Epithelial cell of proximal tubule (primary cell): ENCODE results near the gene GDPD5. TPM values are rescaled to one million over a fixed set of nuclear protein-coding genes. Genes with fewer than 3 reads are reported as not detected.

Source experiments
- DNase-seq: peaks from one replicate; pipeline ENCODE4 v3.0.0-alpha.2; 2011; ENCODE audit warnings: low read depth
- H3K4me3 ChIP-seq: 2 replicates; pipeline ENCODE4 v1.5.1; 2011; ENCODE audit warnings: low read depth, mild to moderate bottlenecking, low read length
- total RNA-seq: library from RNA; depleted of rRNA; stranded (reverse); fragments of >200 nt; gene quantifications from 2 replicates; pipeline ENCODE4 v1.2.3, GENCODE V29; 2015
- TF ChIP-seq, protein P1 (sequence below): conservative IDR thresholded peaks from 2 replicates; pipeline ENCODE4 v1.5.1; 2012; ENCODE audit warnings: low read depth, mild to moderate bottlenecking, low read length

Gene GDPD5
- total RNA-seq, 1 donor from 2014 or later, result 17.4 TPM

DNA sequence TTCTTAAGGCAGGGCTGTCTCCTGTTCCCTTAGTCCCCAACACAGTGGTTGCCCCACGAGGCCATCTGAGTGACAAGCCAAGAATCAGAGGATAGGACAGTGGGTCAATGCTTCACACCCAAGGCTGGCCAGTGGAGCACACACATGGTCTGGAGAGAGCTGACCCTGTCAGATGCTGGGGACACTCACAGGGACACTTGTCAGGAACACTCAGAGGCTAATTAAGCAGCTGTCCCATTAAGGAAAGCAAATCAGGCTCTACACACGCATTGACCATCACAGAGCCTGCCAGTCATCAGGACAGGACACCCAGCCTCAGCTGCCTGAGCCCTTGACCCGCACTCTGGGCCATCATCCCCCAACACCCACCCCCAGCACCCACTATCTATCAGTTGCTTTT, 18.2 kb downstream of the GDPD5 start:
- TF ChIP-seq, protein P1, sequence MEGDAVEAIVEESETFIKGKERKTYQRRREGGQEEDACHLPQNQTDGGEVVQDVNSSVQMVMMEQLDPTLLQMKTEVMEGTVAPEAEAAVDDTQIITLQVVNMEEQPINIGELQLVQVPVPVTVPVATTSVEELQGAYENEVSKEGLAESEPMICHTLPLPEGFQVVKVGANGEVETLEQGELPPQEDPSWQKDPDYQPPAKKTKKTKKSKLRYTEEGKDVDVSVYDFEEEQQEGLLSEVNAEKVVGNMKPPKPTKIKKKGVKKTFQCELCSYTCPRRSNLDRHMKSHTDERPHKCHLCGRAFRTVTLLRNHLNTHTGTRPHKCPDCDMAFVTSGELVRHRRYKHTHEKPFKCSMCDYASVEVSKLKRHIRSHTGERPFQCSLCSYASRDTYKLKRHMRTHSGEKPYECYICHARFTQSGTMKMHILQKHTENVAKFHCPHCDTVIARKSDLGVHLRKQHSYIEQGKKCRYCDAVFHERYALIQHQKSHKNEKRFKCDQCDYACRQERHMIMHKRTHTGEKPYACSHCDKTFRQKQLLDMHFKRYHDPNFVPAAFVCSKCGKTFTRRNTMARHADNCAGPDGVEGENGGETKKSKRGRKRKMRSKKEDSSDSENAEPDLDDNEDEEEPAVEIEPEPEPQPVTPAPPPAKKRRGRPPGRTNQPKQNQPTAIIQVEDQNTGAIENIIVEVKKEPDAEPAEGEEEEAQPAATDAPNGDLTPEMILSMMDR, result no peak
- DNase-seq, result no peak
- no peak overlapping the region for H3K4me3 ChIP-seq

DNA sequence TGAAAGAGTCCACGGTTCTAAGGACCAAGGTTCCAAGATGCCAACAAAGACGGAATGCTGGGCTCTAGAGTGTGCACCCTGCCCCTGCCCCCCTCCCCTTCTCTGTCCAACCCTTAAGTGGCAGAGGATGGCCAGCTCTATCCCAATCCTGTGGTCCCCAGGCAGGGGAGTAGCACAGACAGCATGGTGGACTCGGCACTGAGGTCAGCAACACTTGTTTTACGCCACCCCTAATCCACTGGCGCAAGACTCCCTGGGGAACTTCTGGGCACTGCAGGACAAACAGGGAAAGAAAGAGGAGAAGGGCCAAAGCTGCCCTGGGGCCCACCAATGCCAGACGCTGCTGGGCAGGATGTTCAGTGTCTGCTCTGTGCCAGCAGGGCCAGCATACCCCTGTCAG, 18.9 kb downstream of the GDPD5 start:
- TF ChIP-seq, protein P1, result no peak
- no peak overlapping the region for H3K4me3 ChIP-seq
- no peak for DNase-seq

DNA sequence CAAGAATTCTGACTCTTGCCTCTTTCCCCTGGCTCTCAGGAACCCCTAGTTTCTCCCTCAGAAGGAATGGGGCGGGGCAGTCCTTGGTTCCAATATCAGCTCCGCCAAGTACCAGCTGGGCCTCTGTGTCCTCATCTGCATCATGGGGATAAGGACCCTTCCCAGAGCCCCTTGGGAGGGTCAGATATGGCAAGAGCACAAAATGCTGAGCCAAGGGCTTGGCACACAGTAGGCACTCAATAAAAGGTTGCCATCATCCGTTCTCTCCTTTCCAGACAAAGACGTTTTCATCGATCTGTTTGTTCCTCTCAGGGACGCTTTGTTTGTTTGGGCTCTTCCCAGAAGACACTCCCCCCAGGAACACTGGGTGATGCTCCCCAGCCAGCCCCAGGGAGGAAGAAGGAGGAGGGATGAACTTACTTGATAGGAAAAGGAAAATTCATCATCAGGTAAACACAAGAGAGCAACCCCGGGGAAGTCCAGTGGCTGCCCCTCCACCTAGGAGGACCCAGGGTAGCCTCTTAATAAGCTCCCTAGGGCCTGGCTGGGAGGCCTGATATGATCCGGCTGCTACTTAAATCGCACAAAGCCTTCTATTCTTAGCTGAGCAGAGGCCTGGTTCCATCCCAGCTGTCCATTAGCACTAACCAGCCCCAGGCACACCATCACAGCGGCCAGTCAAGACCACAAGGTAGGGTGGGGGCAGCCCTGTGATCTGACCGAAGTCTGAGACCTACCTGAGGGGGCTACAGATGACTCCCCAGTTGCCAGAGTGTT, 19.6 kb downstream of the GDPD5 start:
- no peak overlapping the region for H3K4me3 ChIP-seq
- TF ChIP-seq, protein P1, result no peak
- DNase-seq, result no peak

DNA sequence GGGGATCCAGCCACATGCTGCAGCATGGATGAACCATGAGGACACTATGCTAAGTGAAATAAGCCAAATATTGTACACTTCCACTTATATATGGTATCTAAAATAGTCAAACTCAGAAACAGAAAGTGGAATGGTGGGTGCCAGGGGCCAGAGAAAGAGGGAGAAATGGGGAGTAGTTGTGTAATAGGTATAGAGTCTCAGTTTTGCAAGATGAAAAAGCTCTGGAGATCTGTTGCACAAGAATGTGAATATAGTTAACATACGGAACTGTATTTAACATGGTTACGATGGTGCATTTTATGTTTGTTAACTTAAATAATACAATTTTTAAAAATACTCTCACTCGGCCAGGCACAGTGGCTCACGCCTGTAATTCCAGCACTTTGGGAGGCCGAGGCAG, 21.2 kb downstream of the GDPD5 start:
- H3K4me3 ChIP-seq, result no peak overlapping the region
- no peak for DNase-seq
- TF ChIP-seq, protein P1, result no peak

DNA sequence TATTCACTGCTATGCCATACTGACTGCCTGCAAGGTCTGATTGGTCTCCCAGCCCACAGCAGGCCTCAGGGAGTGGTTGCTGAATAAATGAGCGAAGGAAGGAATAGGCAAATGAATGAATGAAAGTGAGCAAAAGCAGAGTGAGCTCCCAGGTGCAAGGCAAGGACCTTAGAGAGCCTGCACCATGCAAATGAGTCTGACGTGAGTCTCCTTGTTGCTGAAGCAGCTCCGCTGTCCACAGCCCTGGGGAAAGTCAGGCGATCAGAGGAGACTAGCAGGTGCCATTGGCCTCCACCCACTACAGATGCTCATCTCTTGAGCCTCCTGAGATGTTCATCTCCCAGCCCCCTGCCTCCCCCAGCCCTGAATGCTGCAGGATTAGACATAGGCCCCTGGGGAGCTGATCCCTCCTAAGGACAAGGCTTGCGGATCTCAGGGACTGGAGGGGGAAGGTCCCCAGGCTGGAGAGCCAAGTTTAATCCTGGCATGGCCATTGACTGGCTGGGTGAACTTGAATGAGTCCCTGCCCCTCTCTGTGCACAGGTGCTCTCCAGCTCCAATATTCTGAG, 22.1 kb downstream of the GDPD5 start:
- H3K4me3 ChIP-seq, result no peak overlapping the region
- DNase-seq, result no peak
- TF ChIP-seq, protein P1, result no peak

DNA sequence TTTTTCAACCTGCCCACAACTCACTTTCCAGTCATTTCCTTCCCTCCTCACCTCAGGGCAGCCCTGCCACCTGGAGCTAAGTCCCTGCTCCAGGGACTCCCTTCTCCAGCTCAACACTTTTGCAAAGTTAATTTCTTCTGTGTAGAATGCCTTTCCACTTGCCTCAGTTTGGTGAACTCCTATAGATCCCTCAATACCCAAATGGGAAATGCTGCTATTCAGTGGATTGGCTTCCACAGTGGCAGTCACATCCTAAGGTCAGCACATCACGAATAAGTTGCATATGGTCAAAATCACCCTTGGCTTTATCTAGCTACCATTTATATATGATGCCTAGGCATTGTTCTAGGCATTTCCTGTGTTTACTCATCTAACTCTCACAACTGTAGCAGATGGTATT, 23.6 kb downstream of the GDPD5 start:
- no peak overlapping the region for H3K4me3 ChIP-seq
- TF ChIP-seq, protein P1, result no peak

DNA sequence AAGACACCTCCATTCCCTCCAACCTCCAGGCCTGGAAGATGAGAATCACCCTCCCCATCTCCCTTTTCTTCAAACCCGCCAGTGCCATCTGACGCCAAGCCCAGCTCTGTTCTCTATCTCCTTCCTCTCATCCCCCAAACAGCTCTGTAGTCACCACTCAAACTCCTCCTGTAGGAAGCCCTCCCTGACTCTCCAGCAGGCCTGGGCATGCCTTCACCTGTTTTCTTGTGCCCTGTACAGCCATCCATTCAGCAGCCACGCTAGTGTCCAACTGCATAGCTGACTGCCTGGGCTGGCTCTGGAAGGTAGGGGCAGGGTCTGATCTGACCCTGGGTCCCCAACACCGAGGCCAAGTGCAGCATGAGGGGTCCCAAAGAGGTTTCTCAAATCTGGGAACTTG, 25.0 kb downstream of the GDPD5 start:
- DNase-seq, result no peak
- no peak overlapping the region for H3K4me3 ChIP-seq
- TF ChIP-seq, protein P1, result no peak

More for the DNA sequence above, 23.6 kb downstream of the GDPD5 start:
- DNase-seq, result no peak
